Measurements from ENCODE around the gene KCNH3.

The KCNH3 gene

GRCh38 chr12:49491823-49492222, 47.0 kb upstream of the KCNH3 start:
- no peaks in the 10 kb centered on the region for H3K9me2 ChIP-seq (replicated peaks; ENCODE audit: insufficient read depth, low read length)

GRCh38 chr12:49493900-49494299, 44.9 kb upstream of the KCNH3 start:
- DNase-seq = no peak
- Histone ChIP-seq H3K4me3 (ENCODE audit: low read length) (no peak overlapping the region), H3K9me3 (replicated peaks; ENCODE audit: insufficient read depth, low read length) (no peaks in the 10 kb centered on the region), H4K20me1 (ENCODE audit: insufficient read depth, low read length) (no peaks in the 10 kb centered on the region; the same call in 1 of the 2 replicates), H3K79me2 (ENCODE audit: low read length) (peaks cover 32% of the 10 kb centered on the region), H3F3A (ENCODE audit: insufficient read depth, low read length) (no peaks in the 10 kb centered on the region), H3K9me2 (replicated peaks; ENCODE audit: insufficient read depth, low read length) (no peaks in the 10 kb centered on the region), H3K27me3 (replicated peaks; ENCODE audit: insufficient read depth, low read length) (no peaks in the 10 kb centered on the region), H3K9ac (ENCODE audit: low read length) (no peak overlapping the region), H2AFZ (ENCODE audit: low read length) (no peak overlapping the region), H3K36me3 (replicated peaks; ENCODE audit: insufficient read depth, low read length) (peaks cover 5% of the 10 kb centered on the region; the same call in 1 of the 2 replicates), H3K27ac (ENCODE audit: low read length) (no peak overlapping the region), H3K4me1 (ENCODE audit: low read length) (no peaks in the 10 kb centered on the region), H3K4me2 (ENCODE audit: low read depth, low read length) (no peak overlapping the region)
- no peak for TF ChIP-seq EZH2 (optimal IDR thresholded peaks at IDR 0.05; ENCODE audit: low read depth, low read length)
- no peak for TF ChIP-seq EZH2phosphoT487 (IDR thresholded peaks at IDR 0.05; ENCODE audit: low read length)
- no peak for TF ChIP-seq CTCF (IDR thresholded peaks at IDR 0.05; ENCODE audit: low read length)

More at GRCh38 chr12:49491823-49492222, 47.0 kb upstream of the KCNH3 start:
- Histone ChIP-seq H3K27ac (ENCODE audit: low read length) (no peak overlapping the region), H3K27me3 (replicated peaks; ENCODE audit: insufficient read depth, low read length) (no peaks in the 10 kb centered on the region), H3K9ac (ENCODE audit: low read length) (no peak overlapping the region), H3K4me1 (ENCODE audit: low read length) (peaks cover 13% of the 10 kb centered on the region), H3K4me3 (ENCODE audit: low read length) (no peak overlapping the region), H3K4me2 (ENCODE audit: low read depth, low read length) (no peak overlapping the region), H3F3A (ENCODE audit: insufficient read depth, low read length) (peaks cover 11% of the 10 kb centered on the region), H3K9me3 (replicated peaks; ENCODE audit: insufficient read depth, low read length) (no peaks in the 10 kb centered on the region), H4K20me1 (ENCODE audit: insufficient read depth, low read length) (no peaks in the 10 kb centered on the region; the same call in 1 of the 2 replicates), H2AFZ (ENCODE audit: low read length) (no peak overlapping the region), H3K36me3 (replicated peaks; ENCODE audit: insufficient read depth, low read length) (peaks cover 1% of the 10 kb centered on the region; the same call in 1 of the 2 replicates), H3K79me2 (ENCODE audit: low read length) (peaks cover 31% of the 10 kb centered on the region)
- TF ChIP-seq CTCF (IDR thresholded peaks at IDR 0.05; ENCODE audit: low read length) = no peak
- TF ChIP-seq EZH2 (optimal IDR thresholded peaks at IDR 0.05; ENCODE audit: low read depth, low read length) = no peak
- no peak for TF ChIP-seq EZH2phosphoT487 (IDR thresholded peaks at IDR 0.05; ENCODE audit: low read length)
- DNase-seq = no peak

GRCh38 chr12:49496417-49497360, 42.1 kb upstream of the KCNH3 start:
- Histone ChIP-seq H3K4me2 (ENCODE audit: low read depth, low read length) (no peak overlapping the region), H3F3A (ENCODE audit: insufficient read depth, low read length) (peaks cover 11% of the 10 kb centered on the region), H3K79me2 (ENCODE audit: low read length) (peaks cover 34% of the 10 kb centered on the region)

More at GRCh38 chr12:49496417-49497360, 42.1 kb upstream of the KCNH3 start:
- H3K9ac ChIP-seq (ENCODE audit: low read length) = no peak overlapping the region
- no peaks in the 10 kb centered on the region for H3K9me3 ChIP-seq (replicated peaks; ENCODE audit: insufficient read depth, low read length)
- no peaks in the 10 kb centered on the region for H3K9me2 ChIP-seq (replicated peaks; ENCODE audit: insufficient read depth, low read length)
- no peaks in the 10 kb centered on the region for H3K27me3 ChIP-seq (replicated peaks; ENCODE audit: insufficient read depth, low read length)
- H3K4me3 ChIP-seq (ENCODE audit: low read length) = no peak overlapping the region
- no peak overlapping the region for H2AFZ ChIP-seq (ENCODE audit: low read length)
- DNase-seq = no peak
- H3K27ac ChIP-seq (ENCODE audit: low read length) = no peak overlapping the region
- no peak for TF ChIP-seq EZH2phosphoT487 (IDR thresholded peaks at IDR 0.05; ENCODE audit: low read length)
- TF ChIP-seq EZH2 (optimal IDR thresholded peaks at IDR 0.05; ENCODE audit: low read depth, low read length) = no peak
- TF ChIP-seq CTCF (IDR thresholded peaks at IDR 0.05; ENCODE audit: low read length) = no peak
- H3K4me1 ChIP-seq (ENCODE audit: low read length) = peaks cover 8% of the 10 kb centered on the region
- peaks cover 8% of the 10 kb centered on the region for H3K36me3 ChIP-seq (replicated peaks; ENCODE audit: insufficient read depth, low read length)
- H4K20me1 ChIP-seq (ENCODE audit: insufficient read depth, low read length) = no peaks in the 10 kb centered on the region
